HL-60 (cell line): ENCODE measurements around the gene ATG3.

ENCODE experiments used
- CTCF ChIP-seq: IDR thresholded peaks from one replicate; pipeline ENCODE4 v1.5.1; 2011; ENCODE audit warnings: low read length, control low read depth, inconsistent platforms; ENCODE audit not compliant: insufficient read depth
- GABPA ChIP-seq: IDR thresholded peaks from 2 replicates; pipeline ENCODE4 v1.6.1; 2012; ENCODE audit warnings: low read depth
- REST ChIP-seq: IDR thresholded peaks from 2 replicates; pipeline ENCODE4 v1.6.1; 2012; ENCODE audit warnings: low read depth; ENCODE audit not compliant: insufficient replicate concordance

- TF ChIP-seq CTCF (no peak), REST (no peak), GABPA (0 out of 2 replicates have a peak, but pooled peaks have one; percentile 2)
Measured at GRCh38 chr3:112579232-112579631, 17.5 kb upstream of the ATG3 start.
